Fibroblast of pulmonary artery (primary cell): ENCODE data around the gene GAPVD1.

Experiments
- DNase-seq: peaks from one replicate; pipeline ENCODE4 v3.0.0-alpha.2; 2010; ENCODE audit warnings: low read depth
- H3K4me3 ChIP-seq: replicated peaks from 2 replicates; pipeline ENCODE4 v1.5.1; 2011; ENCODE audit warnings: low read depth, mild to moderate bottlenecking, control low read depth, low read length, moderate library complexity
- TF ChIP-seq, protein P1 (sequence below): IDR thresholded peaks from 2 replicates; pipeline ENCODE4 v1.5.1; 2011; ENCODE audit warnings: mild to moderate bottlenecking, control low read depth, low read length, inconsistent platforms; ENCODE audit errors: missing control alignments

Gene GAPVD1

GRCh38 chr9:125379208-125379607 is 117.6 kb downstream of the GAPVD1 start:
- H3K4me3 ChIP-seq: no peak overlapping the region
- DNase-seq: no peak
- TF ChIP-seq, protein P1, sequence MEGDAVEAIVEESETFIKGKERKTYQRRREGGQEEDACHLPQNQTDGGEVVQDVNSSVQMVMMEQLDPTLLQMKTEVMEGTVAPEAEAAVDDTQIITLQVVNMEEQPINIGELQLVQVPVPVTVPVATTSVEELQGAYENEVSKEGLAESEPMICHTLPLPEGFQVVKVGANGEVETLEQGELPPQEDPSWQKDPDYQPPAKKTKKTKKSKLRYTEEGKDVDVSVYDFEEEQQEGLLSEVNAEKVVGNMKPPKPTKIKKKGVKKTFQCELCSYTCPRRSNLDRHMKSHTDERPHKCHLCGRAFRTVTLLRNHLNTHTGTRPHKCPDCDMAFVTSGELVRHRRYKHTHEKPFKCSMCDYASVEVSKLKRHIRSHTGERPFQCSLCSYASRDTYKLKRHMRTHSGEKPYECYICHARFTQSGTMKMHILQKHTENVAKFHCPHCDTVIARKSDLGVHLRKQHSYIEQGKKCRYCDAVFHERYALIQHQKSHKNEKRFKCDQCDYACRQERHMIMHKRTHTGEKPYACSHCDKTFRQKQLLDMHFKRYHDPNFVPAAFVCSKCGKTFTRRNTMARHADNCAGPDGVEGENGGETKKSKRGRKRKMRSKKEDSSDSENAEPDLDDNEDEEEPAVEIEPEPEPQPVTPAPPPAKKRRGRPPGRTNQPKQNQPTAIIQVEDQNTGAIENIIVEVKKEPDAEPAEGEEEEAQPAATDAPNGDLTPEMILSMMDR: no peak

DNA sequence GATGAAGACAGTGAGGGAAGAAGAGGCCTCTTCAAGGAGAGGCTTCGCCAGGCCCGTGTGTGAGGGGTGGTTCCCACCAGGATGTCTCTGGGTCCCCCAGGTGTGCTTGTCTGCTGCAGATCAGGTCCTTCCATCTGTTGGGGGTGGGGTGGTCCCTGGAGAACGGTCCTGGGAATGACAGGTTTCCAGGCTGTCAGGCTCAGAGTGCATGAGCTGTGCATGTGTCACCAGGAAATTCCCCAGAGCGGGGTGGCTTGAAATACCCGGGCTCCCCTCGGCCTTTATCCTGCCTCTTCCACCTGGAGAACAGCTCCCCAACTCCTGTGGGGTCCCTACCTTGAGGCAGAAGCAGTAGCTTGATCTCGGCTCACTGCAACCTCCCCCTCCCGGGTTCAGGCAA is 118.8 kb downstream of the GAPVD1 start:
- TF ChIP-seq, protein P1: no peak
- DNase-seq: no peak
- no peak overlapping the region for H3K4me3 ChIP-seq

DNA sequence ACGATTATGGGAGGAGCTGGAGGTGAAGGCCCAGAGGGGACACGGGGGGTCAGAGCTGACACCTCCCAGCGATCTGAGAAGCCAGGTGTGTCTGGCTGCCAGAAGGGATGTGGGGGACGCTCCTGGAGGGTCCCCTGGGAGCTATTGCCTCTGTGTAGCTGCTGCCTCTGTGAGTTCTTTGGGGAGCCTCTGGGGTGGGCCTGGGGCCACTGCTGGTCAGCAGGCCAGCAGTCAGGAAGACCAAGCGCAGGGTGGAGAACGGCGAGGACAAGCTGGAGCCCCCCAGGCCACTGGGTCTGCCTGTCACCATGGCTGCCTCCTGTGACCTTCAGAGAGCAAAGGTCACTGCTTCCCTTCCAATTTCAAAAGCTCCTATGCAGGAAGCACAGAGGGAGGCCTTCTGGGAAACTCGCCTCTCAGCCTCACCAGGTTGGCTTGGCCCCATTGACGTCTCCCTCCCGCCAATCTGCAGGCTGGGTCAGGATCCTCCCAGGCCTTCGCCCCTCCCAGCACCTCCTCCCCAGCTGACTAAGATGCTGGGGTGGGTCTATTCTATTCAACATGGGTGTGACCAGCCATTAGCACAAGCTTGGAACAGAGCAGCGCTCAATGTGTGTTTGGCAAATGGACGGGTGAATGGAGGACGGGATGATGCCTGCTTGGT is 126.4 kb downstream of the GAPVD1 start:
- no peak overlapping the region for H3K4me3 ChIP-seq
- TF ChIP-seq, protein P1: no peak
- no peak for DNase-seq

GRCh38 chr9:125388978-125389377 is 127.4 kb downstream of the GAPVD1 start:
- no peak for DNase-seq
- TF ChIP-seq, protein P1: no peak
- H3K4me3 ChIP-seq: no peak overlapping the region

DNA sequence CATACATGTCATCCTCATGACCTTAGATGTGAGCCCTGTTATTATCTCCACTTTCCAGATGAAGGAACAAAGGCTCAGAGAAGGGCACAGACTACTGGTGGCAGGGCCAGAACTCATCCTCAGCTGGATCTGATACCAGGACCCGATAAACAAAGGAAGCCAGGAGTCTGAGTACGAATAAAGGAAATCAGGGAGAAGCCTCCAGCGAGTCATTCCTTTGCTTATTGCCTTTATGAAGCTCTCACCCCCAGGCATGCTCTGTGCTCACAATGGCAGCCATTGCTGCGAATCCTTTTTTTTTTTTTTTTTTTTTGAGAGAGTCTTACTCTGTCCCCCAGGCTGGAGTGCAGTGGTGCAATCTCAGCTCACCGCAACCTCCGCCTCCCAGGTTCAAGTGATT is 130.1 kb downstream of the GAPVD1 start:
- TF ChIP-seq, protein P1: no peak
- no peak for DNase-seq
- H3K4me3 ChIP-seq: no peak overlapping the region

DNA sequence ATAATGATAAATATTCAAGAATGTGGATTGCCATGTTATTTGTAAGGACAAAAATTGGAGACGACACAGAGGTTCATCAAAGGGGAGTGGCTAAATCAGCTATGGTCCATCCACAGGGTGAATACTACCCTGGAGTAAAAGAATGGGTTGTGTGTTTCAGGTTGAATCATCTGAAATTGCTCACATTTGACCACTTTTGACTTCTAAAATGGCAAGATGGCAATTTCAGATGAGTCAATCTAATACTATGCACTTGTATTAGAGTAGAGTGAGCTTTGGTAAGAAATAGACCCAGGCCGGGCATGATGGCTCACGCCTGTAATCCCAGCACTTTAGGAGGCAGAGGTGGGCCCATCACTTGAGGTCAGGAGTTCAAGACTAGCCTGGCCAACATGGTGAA is 131.8 kb downstream of the GAPVD1 start:
- TF ChIP-seq, protein P1: no peak
- H3K4me3 ChIP-seq: no peak overlapping the region
- DNase-seq: no peak

- TF ChIP-seq, protein P1: no peak
- H3K4me3 ChIP-seq: no peak overlapping the region
- no peak for DNase-seq
Observed at GRCh38 chr9:125396799-125397198, 135.2 kb downstream of the GAPVD1 start.
